Ishikawa (cell line): ENCODE data around the gene IGSF9.

Experiments used
- CEBPB ChIP-seq: IDR thresholded peaks from 2 replicates; pipeline ENCODE4 v1.6.1; 2012
- EP300 ChIP-seq: IDR thresholded peaks from 2 replicates; pipeline ENCODE4 v1.6.1; 2012; ENCODE audit warnings: borderline replicate concordance
- NFIC ChIP-seq: IDR thresholded peaks from 2 replicates; pipeline ENCODE4 v1.6.1; 2012
- RAD21 ChIP-seq: IDR thresholded peaks from 2 replicates; pipeline ENCODE4 v1.6.1; 2012; ENCODE audit warnings: low read depth
- TAF1 ChIP-seq: IDR thresholded peaks from 2 replicates; pipeline ENCODE4 v1.6.1; 2012; ENCODE audit warnings: low read depth, mild to moderate bottlenecking
- TCF12 ChIP-seq: IDR thresholded peaks from 2 replicates; pipeline ENCODE4 v1.6.1; 2012; ENCODE audit warnings: low read depth
- TEAD4 ChIP-seq: IDR thresholded peaks from 2 replicates; pipeline ENCODE4 v1.6.1; 2012
- YY1 ChIP-seq: IDR thresholded peaks from 2 replicates; pipeline ENCODE4 v1.6.1; 2012; ENCODE audit warnings: low read depth
- ZBTB7A ChIP-seq: IDR thresholded peaks from 2 replicates; pipeline ENCODE4 v1.6.1; 2012; ENCODE audit warnings: low read depth
- TF ChIP-seq, protein P1 (sequence below): IDR thresholded peaks from 2 replicates; pipeline ENCODE4 v1.6.1; 2012
- TF ChIP-seq, protein P2 (sequence below): IDR thresholded peaks from 2 replicates; pipeline ENCODE4 v1.6.1; 2012; ENCODE audit warnings: low read depth, mild to moderate bottlenecking

DNA sequence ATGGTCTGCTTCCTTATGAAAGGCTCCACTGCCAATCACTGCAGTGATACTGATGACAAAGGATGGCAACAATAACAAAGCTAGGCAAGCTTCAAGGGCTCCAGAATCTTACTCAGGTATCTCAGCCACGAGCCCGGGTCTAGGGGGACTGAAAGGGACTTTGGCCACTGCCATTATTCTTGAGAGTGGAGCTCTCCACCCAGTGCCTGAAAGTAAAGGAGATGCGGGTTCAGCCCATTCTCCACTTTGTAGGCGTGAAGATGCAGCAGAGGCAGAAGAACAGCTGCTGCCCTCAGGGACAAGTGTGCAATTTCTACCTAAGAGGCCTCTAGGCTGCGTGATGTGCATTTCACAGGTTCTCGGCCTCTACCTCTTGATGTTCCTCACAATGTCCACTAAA, 40.1 kb upstream of the IGSF9 start:
- TF ChIP-seq YY1 (no peak), TAF1 (no peak), CEBPB (no peak), TCF12 (no peak), EP300 (no peak), RAD21 (no peak), NFIC (no peak), TEAD4 (no peak), ZBTB7A (no peak)
- TF ChIP-seq, protein P1, sequence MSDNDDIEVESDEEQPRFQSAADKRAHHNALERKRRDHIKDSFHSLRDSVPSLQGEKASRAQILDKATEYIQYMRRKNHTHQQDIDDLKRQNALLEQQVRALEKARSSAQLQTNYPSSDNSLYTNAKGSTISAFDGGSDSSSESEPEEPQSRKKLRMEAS: no peak
- TF ChIP-seq, protein P2, sequence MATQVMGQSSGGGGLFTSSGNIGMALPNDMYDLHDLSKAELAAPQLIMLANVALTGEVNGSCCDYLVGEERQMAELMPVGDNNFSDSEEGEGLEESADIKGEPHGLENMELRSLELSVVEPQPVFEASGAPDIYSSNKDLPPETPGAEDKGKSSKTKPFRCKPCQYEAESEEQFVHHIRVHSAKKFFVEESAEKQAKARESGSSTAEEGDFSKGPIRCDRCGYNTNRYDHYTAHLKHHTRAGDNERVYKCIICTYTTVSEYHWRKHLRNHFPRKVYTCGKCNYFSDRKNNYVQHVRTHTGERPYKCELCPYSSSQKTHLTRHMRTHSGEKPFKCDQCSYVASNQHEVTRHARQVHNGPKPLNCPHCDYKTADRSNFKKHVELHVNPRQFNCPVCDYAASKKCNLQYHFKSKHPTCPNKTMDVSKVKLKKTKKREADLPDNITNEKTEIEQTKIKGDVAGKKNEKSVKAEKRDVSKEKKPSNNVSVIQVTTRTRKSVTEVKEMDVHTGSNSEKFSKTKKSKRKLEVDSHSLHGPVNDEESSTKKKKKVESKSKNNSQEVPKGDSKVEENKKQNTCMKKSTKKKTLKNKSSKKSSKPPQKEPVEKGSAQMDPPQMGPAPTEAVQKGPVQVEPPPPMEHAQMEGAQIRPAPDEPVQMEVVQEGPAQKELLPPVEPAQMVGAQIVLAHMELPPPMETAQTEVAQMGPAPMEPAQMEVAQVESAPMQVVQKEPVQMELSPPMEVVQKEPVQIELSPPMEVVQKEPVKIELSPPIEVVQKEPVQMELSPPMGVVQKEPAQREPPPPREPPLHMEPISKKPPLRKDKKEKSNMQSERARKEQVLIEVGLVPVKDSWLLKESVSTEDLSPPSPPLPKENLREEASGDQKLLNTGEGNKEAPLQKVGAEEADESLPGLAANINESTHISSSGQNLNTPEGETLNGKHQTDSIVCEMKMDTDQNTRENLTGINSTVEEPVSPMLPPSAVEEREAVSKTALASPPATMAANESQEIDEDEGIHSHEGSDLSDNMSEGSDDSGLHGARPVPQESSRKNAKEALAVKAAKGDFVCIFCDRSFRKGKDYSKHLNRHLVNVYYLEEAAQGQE: no peak
